HG03108 (cell line): ENCODE data around the gene CARS2.
"Not testable (repeated sequence)": the region's sequence is repeated elsewhere in the genome, so short reads cannot be mapped to it uniquely, and the experiment has no call there.

Experiments
- ATAC-seq: cut with Tn5 transposase; IDR thresholded peaks from one replicate; pipeline ENCODE4 v1.9.1; 2021; ENCODE audit warnings: moderate library complexity; ENCODE audit not compliant: unreplicated experiment

CARS2 gene

DNA sequence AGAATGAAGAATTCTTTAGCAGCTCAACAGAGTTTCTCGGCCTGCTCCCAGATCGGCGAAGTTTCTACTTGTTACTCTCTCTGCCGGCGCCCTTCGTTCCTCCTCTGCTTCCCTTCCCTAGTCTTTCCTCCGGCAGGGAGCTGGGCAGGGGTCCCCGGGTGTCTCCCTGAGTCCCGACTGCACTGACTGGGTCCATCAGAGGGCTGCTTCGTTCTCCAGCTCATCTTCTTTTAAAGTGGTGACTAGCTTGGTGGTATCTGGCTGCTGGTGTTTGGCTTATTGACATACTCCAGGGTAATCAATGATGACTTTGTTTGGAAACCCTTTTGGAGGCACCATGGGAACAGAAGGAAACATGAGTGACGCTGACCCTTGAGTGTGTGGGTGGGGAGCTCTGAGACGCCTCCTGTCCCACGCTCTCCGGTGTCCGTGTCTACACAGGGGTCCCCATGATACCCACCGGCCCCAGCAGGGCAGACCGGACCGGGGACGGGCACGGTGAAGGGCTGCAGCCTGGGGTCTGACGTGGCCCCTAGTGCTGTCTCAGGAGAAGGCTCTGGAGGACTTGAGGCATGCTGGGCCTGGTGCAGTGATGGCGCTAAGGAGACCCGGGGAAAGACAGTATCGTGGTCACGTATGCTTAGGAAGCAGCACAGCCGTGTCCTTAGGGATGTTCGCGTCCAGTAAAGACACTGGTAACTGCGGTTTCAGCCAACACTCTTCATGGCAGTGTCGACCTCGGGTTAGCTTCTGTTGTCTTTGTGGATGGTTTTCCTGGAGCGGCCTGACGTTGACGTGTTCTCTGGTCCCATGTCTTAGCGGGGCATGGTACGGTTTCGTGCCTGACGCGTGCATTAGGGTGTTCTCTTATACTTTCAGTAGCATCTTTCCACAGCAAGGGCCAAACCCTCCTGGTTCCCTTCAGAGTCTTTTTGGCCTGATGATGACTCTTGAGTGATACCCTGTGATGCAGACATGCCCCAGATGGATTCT, 66.8 kb downstream of the CARS2 start:
- ATAC-seq = no peak

GRCh38 chr13:110638257-110638656, 67.7 kb downstream of the CARS2 start:
- no peak for ATAC-seq

DNA sequence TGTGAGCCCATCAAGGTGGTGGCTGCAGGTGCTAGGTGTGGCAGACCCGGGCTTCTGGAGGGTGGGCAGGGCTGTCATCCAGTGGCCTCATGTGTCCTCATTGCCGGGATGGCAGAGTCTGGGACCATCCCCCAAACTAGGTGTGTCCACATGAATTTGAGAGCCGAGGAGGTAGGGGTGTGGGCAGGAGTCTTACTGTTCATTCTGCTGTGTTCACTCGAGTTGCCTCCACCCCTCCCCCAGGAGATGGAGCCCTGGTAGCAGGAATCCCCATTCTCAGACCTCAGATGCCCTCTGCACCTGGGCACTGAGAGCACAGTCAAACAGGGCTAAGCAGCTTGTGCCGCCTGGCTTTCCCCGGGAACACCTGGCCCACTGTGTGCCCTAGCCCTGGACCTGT, 68.2 kb downstream of the CARS2 start:
- no peak for ATAC-seq

GRCh38 chr13:110637275-110637674, 68.6 kb downstream of the CARS2 start:
- no peak for ATAC-seq

- no peak for ATAC-seq
Measured at GRCh38 chr13:110636701-110637201, 69.2 kb downstream of the CARS2 start.

DNA sequence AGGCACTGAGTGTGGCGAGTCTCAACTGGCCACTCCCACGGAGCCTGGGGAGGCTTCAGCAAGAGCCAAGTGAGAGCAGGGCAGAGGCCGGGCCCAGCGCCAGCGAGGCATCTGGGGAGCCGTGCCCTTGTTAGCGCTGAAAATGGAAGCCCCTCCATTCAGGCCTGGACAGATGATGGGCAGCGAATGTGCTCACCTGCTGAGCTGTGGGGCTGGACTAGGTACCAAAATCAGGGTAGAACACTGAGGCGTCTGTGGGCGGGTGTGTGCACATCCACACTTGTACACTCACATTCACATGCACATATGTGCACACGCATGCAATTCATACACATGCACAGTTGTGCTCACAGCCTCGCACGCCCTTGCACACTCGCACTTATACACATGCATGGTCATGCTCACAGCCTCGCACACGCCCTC, 69.9 kb downstream of the CARS2 start:
- no peak for ATAC-seq

GRCh38 chr13:110635405-110636002, 70.4 kb downstream of the CARS2 start:
- no peak for ATAC-seq

DNA sequence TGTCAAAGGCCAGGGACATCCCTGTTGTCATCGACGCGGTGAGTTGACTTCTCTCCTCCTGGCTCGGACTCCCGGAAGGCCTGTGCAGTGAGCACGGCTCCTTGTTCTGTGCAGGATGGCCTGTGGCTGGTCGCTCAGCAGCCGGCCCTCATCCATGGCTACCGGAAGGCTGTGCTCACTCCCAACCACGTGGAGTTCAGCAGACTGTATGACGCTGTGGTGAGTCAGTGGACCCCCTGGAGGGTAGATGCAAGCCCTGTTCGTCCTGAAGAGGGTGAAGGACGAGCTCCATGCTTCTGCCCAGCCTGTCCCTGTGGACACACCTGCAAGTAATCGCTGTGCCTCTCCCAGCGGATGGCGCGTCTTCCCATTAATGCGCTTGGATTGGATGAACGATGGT, 71.4 kb downstream of the CARS2 start:
- ATAC-seq = no peak

DNA sequence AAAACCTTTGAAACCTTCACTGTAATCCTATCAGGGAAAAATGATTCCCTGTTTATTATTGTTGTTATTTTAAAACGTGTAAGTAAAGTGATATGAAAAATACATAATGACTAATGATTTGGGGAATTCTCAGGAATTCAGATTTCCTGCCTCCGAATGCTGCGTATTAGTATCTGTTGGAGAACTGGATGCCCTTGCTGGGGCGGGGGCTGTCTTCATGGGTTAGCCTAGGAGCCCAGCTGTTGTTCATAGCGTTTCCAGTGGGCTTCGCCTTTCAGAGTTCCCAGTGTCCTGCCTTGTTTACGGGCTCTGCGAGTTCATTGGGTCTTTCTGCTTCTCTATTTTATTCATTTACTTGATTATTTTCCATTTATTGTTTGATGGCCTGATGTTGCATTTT, 72.1 kb downstream of the CARS2 start:
- ATAC-seq = no peak

- not testable (repeated sequence) for ATAC-seq
Measured at GRCh38 chr13:110632255-110632654, 73.7 kb downstream of the CARS2 start.

DNA sequence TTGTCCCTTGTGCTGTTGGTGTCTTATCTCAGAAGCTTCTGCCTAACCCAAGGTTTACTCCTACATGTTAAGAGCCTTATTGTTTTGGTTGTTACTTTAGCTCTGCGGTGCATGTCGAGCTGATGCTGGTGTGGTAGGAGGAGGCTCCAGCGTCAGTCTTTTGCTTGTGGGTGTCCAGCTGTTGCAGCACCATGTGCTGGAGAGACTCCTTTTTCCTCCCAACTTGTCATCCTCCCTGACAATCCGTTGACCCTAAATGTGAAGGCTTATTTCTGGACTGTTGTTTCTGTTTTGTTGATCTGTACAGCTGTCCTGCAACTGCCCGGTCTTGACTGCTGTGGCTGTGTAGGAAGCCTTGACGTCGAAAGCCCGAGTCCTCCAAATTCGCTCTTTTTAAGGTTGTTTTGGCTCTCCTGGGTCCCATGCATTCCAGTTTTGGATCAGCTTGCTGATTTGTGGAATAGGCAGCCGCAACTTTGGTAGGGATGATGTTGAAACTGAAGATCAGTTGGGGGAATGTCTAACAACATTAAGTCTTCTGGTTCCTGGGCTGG, 75.3 kb downstream of the CARS2 start:
- ATAC-seq = no peak

DNA sequence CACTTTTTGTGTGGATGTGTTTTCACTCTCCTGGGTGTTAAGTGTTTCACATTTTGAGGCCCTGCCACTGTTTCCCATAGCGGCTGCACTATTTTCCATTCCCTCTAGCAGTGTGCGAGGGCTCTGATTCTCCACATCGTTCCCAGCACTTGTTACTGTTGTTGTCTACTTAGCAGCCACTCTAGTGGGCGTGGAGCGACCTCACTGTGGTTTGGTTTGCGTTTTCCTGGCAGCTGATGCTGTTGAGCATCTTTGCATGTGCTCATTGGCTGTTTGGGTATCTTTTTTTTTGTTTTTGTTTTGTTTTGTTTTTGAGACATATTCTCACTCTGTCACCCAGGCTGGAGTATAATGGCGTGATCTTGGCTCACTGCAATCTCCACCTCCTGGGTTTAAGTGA, 76.2 kb downstream of the CARS2 start:
- no peak for ATAC-seq

DNA sequence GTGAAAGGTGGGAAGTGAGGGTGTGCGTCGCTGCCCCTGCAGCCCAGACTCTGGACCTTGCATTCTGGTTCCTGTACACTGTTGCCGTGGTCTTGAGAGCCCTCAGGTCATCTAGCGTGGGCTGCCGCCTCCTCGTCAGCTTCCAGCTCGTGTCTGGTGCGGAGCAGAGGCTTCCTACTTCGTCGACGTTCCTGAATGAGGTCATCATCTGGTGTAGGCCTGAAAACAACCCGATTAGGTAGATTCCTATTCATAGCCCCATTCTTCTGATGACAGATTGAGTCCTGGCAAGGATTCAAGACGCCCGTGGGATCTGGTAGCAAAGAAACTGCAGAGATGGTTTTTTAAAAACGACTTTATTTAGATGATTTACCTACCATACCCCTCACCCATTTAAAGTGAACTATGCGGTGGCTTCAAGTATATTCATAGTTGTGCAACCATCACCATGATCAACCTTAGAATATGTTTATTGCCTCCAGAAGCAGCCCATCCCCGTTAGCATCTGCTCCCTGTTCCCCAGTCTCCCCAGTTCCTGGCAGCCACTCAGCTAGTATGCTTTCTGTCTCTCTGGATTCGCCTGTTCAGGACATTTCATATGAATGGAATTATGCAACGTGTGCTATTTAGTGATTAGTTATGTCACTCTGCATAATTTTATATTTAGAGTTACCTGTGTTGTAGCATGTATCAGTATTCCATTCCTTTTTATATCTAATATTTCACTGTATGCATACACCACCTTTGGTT, 76.8 kb downstream of the CARS2 start:
- ATAC-seq = no peak

DNA sequence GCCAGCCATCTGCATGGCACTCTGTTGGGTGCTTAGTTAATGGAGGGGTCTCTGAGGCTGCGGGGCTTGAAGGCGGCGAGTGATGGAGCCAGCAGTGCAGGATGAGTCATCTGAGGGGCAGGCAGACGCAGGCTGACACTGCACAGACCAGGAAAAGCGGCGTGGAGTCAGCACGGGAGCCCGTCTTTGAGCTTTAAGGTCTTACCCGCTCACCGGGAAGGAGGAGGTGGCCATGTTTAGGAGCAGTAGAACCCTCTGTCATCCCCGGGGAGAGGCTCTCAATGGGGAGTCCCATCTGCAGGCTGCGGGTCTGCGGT, 77.5 kb downstream of the CARS2 start:
- no peak for ATAC-seq

DNA sequence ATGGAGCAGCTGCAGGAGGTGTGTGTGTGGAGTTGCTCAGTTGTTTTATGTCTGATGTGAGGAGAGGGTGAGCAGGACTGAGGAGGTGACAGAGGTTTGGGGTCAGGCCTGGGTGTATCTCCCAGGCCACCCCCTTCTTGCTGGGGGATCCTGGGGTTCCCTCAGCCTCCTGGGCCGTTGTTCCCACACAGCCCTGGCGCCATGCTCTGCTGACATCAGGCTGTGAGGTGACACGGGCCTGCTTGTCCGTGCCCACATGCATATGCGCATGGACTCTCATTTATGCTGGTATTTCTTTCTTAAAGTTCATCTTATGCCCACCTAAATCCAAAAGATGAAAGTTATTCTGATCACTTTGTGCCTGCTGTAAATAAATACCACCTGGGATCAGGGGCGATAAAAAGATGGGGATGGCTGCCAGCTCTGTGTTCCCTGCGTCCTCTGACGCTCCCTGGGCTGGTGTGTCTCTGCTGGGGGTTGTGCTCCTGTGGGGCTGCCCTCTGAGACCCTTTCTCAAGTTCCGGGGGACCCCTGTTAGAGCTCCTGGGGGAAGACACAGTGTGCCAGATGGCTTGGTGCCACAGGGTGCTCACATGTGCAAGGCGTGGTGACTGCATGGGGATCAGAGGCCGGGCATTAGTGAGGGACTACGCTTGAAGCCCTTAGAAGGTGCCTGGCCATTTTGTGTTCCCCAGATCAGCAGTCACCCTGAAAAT, 78.0 kb downstream of the CARS2 start:
- no peak for ATAC-seq

DNA sequence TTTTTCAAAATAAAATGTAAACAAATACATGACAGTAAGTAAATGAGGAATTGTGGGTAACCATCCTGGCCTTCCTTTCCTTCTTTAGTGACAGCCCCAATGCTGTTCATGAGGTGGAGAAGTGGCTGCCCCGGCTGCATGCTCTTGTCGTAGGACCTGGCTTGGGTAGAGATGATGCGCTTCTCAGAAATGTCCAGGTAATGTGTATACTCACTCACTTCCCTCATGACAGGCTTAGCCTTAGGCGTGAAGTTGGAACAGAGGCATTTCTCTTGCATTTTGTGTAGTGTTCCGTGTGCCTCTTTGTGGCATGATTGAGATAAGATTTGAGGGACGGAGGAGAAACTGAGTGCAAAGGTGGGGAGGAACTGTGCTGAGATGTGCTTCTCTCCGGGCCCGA, 78.6 kb downstream of the CARS2 start:
- no peak for ATAC-seq

DNA sequence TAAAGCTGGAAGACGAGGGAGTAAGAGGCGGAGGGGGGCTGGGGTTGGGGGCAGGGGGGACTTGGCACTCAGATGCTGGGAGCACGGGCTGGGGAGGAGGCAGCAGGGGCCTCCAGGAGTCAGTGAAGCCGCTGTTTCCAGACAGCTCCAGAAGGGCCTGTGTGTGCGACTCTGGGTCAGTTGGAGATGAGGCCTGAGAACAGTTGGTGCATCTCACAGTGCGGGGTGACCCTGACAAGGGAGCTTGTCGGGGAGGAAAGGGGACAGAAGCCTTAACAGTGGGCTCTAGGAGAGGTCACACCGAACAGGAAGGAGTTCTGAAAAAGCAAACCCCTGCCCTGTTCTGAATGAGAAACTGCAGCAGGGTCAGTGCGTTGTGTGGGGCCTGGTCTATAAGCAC, 79.4 kb downstream of the CARS2 start:
- ATAC-seq = no peak

GRCh38 chr13:110625771-110626321, 80.1 kb downstream of the CARS2 start:
- no peak for ATAC-seq

GRCh38 chr13:110624766-110625756, 80.9 kb downstream of the CARS2 start:
- no peak for ATAC-seq
